Liver (tissue), 9 donors: Measurements from ENCODE around the gene PPP1R36. TPM values are rescaled to one million over a fixed set of nuclear protein-coding genes. Genes with fewer than 3 reads are reported as not detected.

Experiments used
- DNase-seq: peaks from one replicate; pipeline ENCODE4 v3.0.0-alpha.2; 2017; ENCODE audit warnings: low spot score
- H3K27ac ChIP-seq, 2 donors: one replicate each; pipeline ENCODE4 v1.7.0; 2013; ENCODE audit warnings: inconsistent platforms in 2 of 2, low read length in 2 of 2, control low read depth in 1 of 2, low read depth in 1 of 2, mild to moderate bottlenecking in 1 of 2
- H3K27me3 ChIP-seq, 4 donors: one replicate each; pipeline versions ENCODE4 v1.6.1 to v1.7.0; 2013; ENCODE audit warnings: low read length in 3 of 4, inconsistent platforms in 1 of 4, mild to moderate bottlenecking in 1 of 4, moderate library complexity in 1 of 4; ENCODE audit not compliant: control insufficient read depth in 4 of 4, insufficient read depth in 4 of 4
- H3K36me3 ChIP-seq, 4 donors: one replicate each; pipeline versions ENCODE4 v1.6.1 to v1.7.0; 2013; ENCODE audit warnings: low read length in 3 of 4, mild to moderate bottlenecking in 3 of 4, low read depth in 1 of 4, moderate library complexity in 1 of 4; ENCODE audit not compliant: control insufficient read depth in 4 of 4, insufficient read depth in 3 of 4
- H3K4me1 ChIP-seq, 4 donors: one replicate each; pipeline versions ENCODE4 v1.6.1 to v1.7.0; 2013; ENCODE audit warnings: low read length in 3 of 4, mild to moderate bottlenecking in 3 of 4, moderate library complexity in 1 of 4; ENCODE audit not compliant: control insufficient read depth in 4 of 4, insufficient read depth in 4 of 4
- H3K4me3 ChIP-seq, 3 donors: one replicate each; pipeline versions ENCODE4 v1.6.1 to v1.7.0; 2013; ENCODE audit warnings: low read length in 3 of 3, control low read depth in 1 of 3, low read depth in 1 of 3, mild to moderate bottlenecking in 1 of 3
- H3K9ac ChIP-seq, 2 donors: one replicate each; pipeline ENCODE4 v1.7.0; 2013; ENCODE audit warnings: low read length in 2 of 2, mild to moderate bottlenecking in 2 of 2, moderate library complexity in 2 of 2, control low read depth in 1 of 2, low read depth in 1 of 2
- H3K9me3 ChIP-seq, 4 donors: one replicate each; pipeline versions ENCODE4 v1.6.1 to v1.7.0; 2013; ENCODE audit warnings: low read length in 3 of 4; ENCODE audit not compliant: control insufficient read depth in 4 of 4
- FOXA2 ChIP-seq: IDR thresholded peaks from 2 replicates; pipeline ENCODE4 v1.6.1; 2016; ENCODE audit warnings: antibody characterized with exemption
- GABPA ChIP-seq, 2 donors: IDR thresholded peaks in 1 of 2; conservative IDR thresholded peaks in 1 of 2; 2 replicates each; pipeline ENCODE4 v1.6.1; 2016; ENCODE audit warnings: antibody characterized with exemption in 2 of 2, mild to moderate bottlenecking in 1 of 2, moderate library complexity in 1 of 2
- HNF4A ChIP-seq, 2 donors: conservative IDR thresholded peaks; 2 replicates each; pipeline ENCODE4 v1.6.1; 2016; ENCODE audit warnings: antibody characterized with exemption in 2 of 2, mild to moderate bottlenecking in 2 of 2
- NR2F2 ChIP-seq: IDR thresholded peaks from 2 replicates; pipeline ENCODE4 v1.6.1; 2016; ENCODE audit warnings: antibody characterized with exemption
- SP1 ChIP-seq: IDR thresholded peaks from 2 replicates; pipeline ENCODE4 v1.6.1; 2018; ENCODE audit warnings: antibody characterized with exemption, mild to moderate bottlenecking
- TAF1 ChIP-seq: conservative IDR thresholded peaks from 2 replicates; pipeline ENCODE4 v1.6.1; 2016; ENCODE audit warnings: antibody characterized with exemption, mild to moderate bottlenecking
- WGBS: extraction: QIAGEN DNeasy Blood & Tissue Kit; methylation state at CpG from one replicate; pipeline ENCODE4 v1.1.7; 2013; 5-methylcytosine and 5-hydroxymethylcytosine counted together
- polyA plus RNA-seq, 2 donors: library from polyadenylated mRNA; stranded (reverse) in 1 of 2; unstranded in 1 of 2; fragments of 200-250 nt in 1 of 2; fragments of >200 nt in 1 of 2; fragmentation: Nextera tagmentation in 1 of 2; extraction: Ambion mirVana in 1 of 2; gene quantifications; one replicate each; pipeline versions ENCODE4 v1.2.1 to v1.2.3, GENCODE V29; 2013 to 2015
- total RNA-seq, 2 donors: library from RNA; depleted of rRNA; stranded (reverse); fragments of >200 nt; gene quantifications; one replicate each; pipeline ENCODE4 v1.2.3, GENCODE V29; 2014
- TF ChIP-seq, protein P1 (sequence below): IDR thresholded peaks from 2 replicates; pipeline ENCODE4 v1.6.1; 2016; ENCODE audit warnings: antibody characterized with exemption
- TF ChIP-seq, protein P2 (sequence below): IDR thresholded peaks from 2 replicates; pipeline ENCODE4 v1.6.1; 2016; ENCODE audit warnings: antibody characterized with exemption, mild to moderate bottlenecking
- donor health status: healthy.
- donor health status: healthy.
- donor health status: healthy.
- donor health status: healthy.
- donor health status: healthy.

The PPP1R36 gene, protein sequence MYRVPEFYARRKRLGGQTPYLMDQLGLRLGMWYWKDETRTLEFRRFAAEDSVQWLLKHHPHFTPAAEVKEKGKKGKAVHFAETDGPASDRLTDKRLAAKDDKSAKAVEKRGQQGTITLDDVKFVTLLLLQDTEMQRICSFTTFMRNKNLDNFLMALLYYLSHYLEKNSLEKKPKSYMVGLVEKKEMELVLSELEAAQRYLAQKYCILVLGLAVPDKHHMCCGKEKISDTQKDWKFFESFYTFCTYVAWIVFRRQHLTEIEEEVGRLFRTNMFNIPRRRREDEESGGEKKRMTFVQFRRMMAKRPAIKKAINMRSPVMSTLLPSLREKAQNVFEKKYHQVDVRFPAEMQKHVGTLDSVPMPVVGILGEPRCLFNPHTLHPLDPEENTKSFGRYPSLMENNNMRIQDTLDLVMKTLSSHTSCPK
- total RNA-seq = under 1 TPM; 0.08 to 0.09 TPM
- polyA plus RNA-seq = under 1 TPM in 1 of 2 donors, not detected in 1; 0.08 TPM

DNA sequence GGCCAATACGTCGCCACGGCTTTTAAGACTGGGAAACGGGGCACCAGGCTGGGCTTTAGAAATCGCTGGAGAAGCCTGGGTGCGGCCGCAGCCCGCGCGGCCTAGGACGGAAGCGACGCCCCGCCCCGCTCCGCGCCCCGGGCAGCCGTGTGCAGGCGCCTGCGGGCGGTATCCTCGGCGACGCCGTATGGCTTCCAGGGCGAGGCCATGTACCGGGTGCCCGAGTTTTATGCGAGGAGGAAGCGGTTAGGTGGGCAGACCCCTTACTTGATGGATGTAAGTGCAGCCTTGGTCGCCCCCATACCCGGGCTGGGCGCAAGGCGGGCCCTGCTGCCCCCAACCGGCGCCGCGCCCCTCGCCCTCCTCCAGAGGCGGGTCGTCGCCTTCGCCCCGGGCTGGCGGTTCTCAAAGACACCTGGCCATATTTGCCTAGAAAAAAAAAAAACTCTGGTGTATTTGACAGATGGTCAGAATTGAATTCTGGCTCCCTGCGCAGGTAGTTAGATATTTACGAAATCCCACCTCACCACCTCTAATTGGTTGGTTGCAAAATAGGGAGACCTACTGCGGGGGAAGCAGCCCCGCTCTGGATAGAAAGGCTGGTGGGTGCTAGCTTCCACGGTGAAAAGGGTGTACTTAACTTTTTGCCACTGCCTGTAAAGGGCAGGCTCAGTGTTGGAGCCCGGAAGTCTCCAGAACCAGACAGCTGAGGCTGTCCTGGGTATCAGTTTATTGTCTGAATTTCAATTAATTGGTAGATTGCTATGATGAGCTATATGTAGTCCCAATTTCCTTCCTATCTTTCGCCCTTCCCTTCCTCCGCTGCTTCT lies at the start of gene PPP1R36:
Gene PPP1R36 (plus strand): TSS at position 171 of the 830 bp plus-strand sequence. CDS start 37 bp downstream, at position 208.
- WGBS = 12% methylated on average over 54 of the region's 54 CpGs
- H3K9ac ChIP-seq = no peak within 1 kb of the TSS
- no peak for TF ChIP-seq FOXA2
- TF ChIP-seq TAF1 = no peak
- TF ChIP-seq, protein P1, sequence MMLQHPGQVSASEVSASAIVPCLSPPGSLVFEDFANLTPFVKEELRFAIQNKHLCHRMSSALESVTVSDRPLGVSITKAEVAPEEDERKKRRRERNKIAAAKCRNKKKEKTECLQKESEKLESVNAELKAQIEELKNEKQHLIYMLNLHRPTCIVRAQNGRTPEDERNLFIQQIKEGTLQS = no peak
- peaks cover 0 to 8% (median 5%) of the 10 kb centered on the region in 4 donors for H3K4me1 ChIP-seq
- no peak within 1 kb of the TSS for H3K27ac ChIP-seq
- peaks cover 0 to 9% (median 2%) of the 10 kb centered on the region in 4 donors for H3K27me3 ChIP-seq
- DNase-seq = peak; percentile 50
- peak within 1 kb of the TSS in 1 of 3 donors; percentile 19 for H3K4me3 ChIP-seq
- no peaks in the 10 kb centered on the region for H3K9me3 ChIP-seq
- H3K36me3 ChIP-seq = no peaks in the 10 kb centered on the region

DNA sequence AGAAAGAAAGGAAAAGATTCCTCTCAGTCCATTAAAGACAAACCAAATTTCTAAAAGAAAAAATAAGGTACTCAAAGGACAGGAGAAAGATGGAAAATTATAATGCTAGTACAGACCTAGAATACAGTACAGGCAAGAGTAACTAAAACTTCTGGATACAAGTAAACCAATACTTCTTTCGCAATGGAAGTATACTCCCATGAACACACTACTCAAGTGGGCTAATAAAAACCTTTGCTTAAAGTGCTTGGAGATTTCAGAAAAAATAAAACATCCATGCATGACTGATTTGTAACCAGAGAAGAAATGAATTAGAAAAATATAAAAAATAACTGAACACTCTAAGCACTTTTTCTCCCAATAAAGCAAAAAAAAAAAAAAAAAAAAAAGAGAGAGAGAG lies 49.7 kb upstream of the PPP1R36 start:
- WGBS = 95% methylated on average over 1 of the region's 1 CpG
- TF ChIP-seq, protein P1 = no peak
- no peak for TF ChIP-seq HNF4A (conservative IDR thresholded peaks at IDR 0.05)
- no peak for TF ChIP-seq NR2F2
- TF ChIP-seq SP1 = no peak
- TF ChIP-seq, protein P2, sequence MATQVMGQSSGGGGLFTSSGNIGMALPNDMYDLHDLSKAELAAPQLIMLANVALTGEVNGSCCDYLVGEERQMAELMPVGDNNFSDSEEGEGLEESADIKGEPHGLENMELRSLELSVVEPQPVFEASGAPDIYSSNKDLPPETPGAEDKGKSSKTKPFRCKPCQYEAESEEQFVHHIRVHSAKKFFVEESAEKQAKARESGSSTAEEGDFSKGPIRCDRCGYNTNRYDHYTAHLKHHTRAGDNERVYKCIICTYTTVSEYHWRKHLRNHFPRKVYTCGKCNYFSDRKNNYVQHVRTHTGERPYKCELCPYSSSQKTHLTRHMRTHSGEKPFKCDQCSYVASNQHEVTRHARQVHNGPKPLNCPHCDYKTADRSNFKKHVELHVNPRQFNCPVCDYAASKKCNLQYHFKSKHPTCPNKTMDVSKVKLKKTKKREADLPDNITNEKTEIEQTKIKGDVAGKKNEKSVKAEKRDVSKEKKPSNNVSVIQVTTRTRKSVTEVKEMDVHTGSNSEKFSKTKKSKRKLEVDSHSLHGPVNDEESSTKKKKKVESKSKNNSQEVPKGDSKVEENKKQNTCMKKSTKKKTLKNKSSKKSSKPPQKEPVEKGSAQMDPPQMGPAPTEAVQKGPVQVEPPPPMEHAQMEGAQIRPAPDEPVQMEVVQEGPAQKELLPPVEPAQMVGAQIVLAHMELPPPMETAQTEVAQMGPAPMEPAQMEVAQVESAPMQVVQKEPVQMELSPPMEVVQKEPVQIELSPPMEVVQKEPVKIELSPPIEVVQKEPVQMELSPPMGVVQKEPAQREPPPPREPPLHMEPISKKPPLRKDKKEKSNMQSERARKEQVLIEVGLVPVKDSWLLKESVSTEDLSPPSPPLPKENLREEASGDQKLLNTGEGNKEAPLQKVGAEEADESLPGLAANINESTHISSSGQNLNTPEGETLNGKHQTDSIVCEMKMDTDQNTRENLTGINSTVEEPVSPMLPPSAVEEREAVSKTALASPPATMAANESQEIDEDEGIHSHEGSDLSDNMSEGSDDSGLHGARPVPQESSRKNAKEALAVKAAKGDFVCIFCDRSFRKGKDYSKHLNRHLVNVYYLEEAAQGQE = no peak
- no peak for TF ChIP-seq GABPA (IDR thresholded peaks at IDR 0.05 in 1 of 2, conservative IDR thresholded peaks at IDR 0.05 in 1 of 2)
- H3K9ac ChIP-seq = no peak overlapping the region
- H3K4me3 ChIP-seq = no peak overlapping the region
- H3K36me3 ChIP-seq = peaks cover 0 to 2% (median 0%) of the 10 kb centered on the region in 4 donors
- H3K9me3 ChIP-seq = no peaks in the 10 kb centered on the region
- H3K4me1 ChIP-seq = peaks cover 8 to 22% (median 13%) of the 10 kb centered on the region in 4 donors
- no peak for DNase-seq
- no peaks in the 10 kb centered on the region for H3K27me3 ChIP-seq
- no peak overlapping the region for H3K27ac ChIP-seq
